MCF 10A (cell line): ENCODE measurements around the gene MCIDAS. TPM values are rescaled to one million over a fixed set of nuclear protein-coding genes. Genes with fewer than 3 reads are reported as not detected.

Experiments used
- BruUV-seq: library from RNA; stranded (reverse); fragments of 400-500 nt; replicated peaks from 2 replicates; lab custom pipeline; 2021; lab: Mats Ljungman, UMichigan
- CTCF ChIA-PET: fragments of 300-600 bp; sonication (Branson Sonifier 250); formaldehyde crosslinking; extraction: SDS; loops from one replicate; lab custom pipeline; 2021; ENCODE audit warnings: antibody characterized with exemption, inconsistent platforms; lab: Yijun Ruan, JAX
- POLR2A ChIA-PET: fragments of 300-600, 350-650 bp; sonication (Branson Sonifier 250); formaldehyde crosslinking; extraction: SDS; loops from one replicate; lab custom pipeline; 2020; ENCODE audit warnings: antibody characterized with exemption, inconsistent platforms; lab: Yijun Ruan, JAX
- DNase-seq: peaks from one replicate; pipeline ENCODE4 v3.0.0-alpha.2; 2018; ENCODE audit not compliant: unreplicated experiment
- H3K27ac Mint-ChIP-seq: one replicate; pipeline ENCODE4 v1.8.0; 2022; ENCODE audit warnings: mild to moderate bottlenecking, low read depth, mixed read lengths; ENCODE audit not compliant: unreplicated experiment
- H3K27me3 Mint-ChIP-seq: one replicate; pipeline ENCODE4 v1.8.0; 2022; ENCODE audit warnings: mixed read lengths; ENCODE audit not compliant: insufficient read depth, unreplicated experiment
- H3K36me3 Mint-ChIP-seq: one replicate; pipeline ENCODE4 v1.8.0; 2022; ENCODE audit warnings: mild to moderate bottlenecking, moderate library complexity, mixed read lengths; ENCODE audit not compliant: insufficient read depth, unreplicated experiment
- H3K4me1 Mint-ChIP-seq: one replicate; pipeline ENCODE4 v1.8.0; 2022; ENCODE audit warnings: mixed read lengths; ENCODE audit not compliant: insufficient read depth, unreplicated experiment
- H3K4me3 Mint-ChIP-seq: one replicate; pipeline ENCODE4 v1.8.0; 2022; ENCODE audit warnings: mild to moderate bottlenecking, moderate library complexity, mixed read lengths; ENCODE audit not compliant: unreplicated experiment
- H3K9me3 Mint-ChIP-seq: one replicate; pipeline ENCODE4 v1.8.0; 2022; ENCODE audit warnings: mixed read lengths; ENCODE audit not compliant: unreplicated experiment
- CTCF ChIP-seq: fragments of 200-600 bp; IDR thresholded peaks from one replicate; pipeline ENCODE4 v1.8.0; 2022; ENCODE audit warnings: antibody characterized with exemption, mild to moderate bottlenecking; ENCODE audit not compliant: unreplicated experiment
- intact Hi-C: fragments of 100-400 bp; cut with micrococcal nuclease; formaldehyde crosslinking; loops from 2 replicates; pipeline ENCODE4 v1.14.1; 2022
- total RNA-seq: library from RNA; stranded (reverse); gene quantifications from 2 replicates; pipeline ENCODE4 v1.2.3, GENCODE V29; 2022

MCIDAS gene
- total RNA-seq, 1 experiment from 2014 or later = 1.8 TPM

- Mint-ChIP-seq H3K4me1 (no peaks in the 10 kb centered on the region), H3K27ac (no peak overlapping the region), H3K4me3 (no peak overlapping the region), H3K9me3 (no peaks in the 10 kb centered on the region), H3K36me3 (peaks cover 40% of the 10 kb centered on the region), H3K27me3 (no peaks in the 10 kb centered on the region)
- ChIA-PET CTCF (no interaction called here), POLR2A (interaction anchor here (0.7 kb wide), 1 partner anchor 15 kb away, joined by 3 read pairs; no protein-coding TSS in a partner anchor)
- no TSS peak for BruUV-seq
- TF ChIP-seq CTCF = no peak
- DNase-seq = no peak
- intact Hi-C loops = no loop called here
Observed at GRCh38 chr5:55254802-55255201, 27.7 kb upstream of the MCIDAS start.

GRCh38 chr5:55250064-55250463 lies 22.9 kb upstream of the MCIDAS start:
- no peaks in the 10 kb centered on the region for H3K27me3 Mint-ChIP-seq
- TF ChIP-seq CTCF = no peak
- H3K27ac Mint-ChIP-seq = no peak overlapping the region
- no peaks in the 10 kb centered on the region for H3K4me1 Mint-ChIP-seq
- H3K9me3 Mint-ChIP-seq = peaks cover 12% of the 10 kb centered on the region
- intact Hi-C loops = no loop called here
- ChIA-PET CTCF (no interaction called here), POLR2A (interaction anchor here (0.6 kb wide), 1 partner anchor 467 kb away, joined by 3 read pairs; no protein-coding TSS in a partner anchor)
- DNase-seq = no peak
- peaks cover 2% of the 10 kb centered on the region for H3K36me3 Mint-ChIP-seq
- no peak overlapping the region for H3K4me3 Mint-ChIP-seq
- BruUV-seq = no TSS peak

GRCh38 chr5:55241746-55242145 lies 14.6 kb upstream of the MCIDAS start:
- H3K27ac Mint-ChIP-seq = no peak overlapping the region
- CTCF ChIA-PET = interaction anchor here (1.3 to 1.9 kb wide), 2 partner anchors 10 to 15 kb away, joined by 3 to 4 read pairs; no protein-coding TSS in a partner anchor
- intact Hi-C loops = no loop called here
- H3K27me3 Mint-ChIP-seq = no peaks in the 10 kb centered on the region
- no peaks in the 10 kb centered on the region for H3K36me3 Mint-ChIP-seq
- no peak for DNase-seq
- BruUV-seq = no TSS peak
- no peaks in the 10 kb centered on the region for H3K9me3 Mint-ChIP-seq
- no peaks in the 10 kb centered on the region for H3K4me1 Mint-ChIP-seq
- no peak overlapping the region for H3K4me3 Mint-ChIP-seq
- POLR2A ChIA-PET = interaction anchor here (1.0 to 1.1 kb wide), 2 partner anchors 10 kb away, joined by 3 read pairs; no protein-coding TSS in a partner anchor
- TF ChIP-seq CTCF = no peak

- no peak for TF ChIP-seq CTCF
- no TSS peak for BruUV-seq
- Mint-ChIP-seq H3K4me3 (no peak overlapping the region), H3K36me3 (no peaks in the 10 kb centered on the region), H3K4me1 (no peaks in the 10 kb centered on the region), H3K9me3 (no peaks in the 10 kb centered on the region), H3K27me3 (no peaks in the 10 kb centered on the region), H3K27ac (no peak overlapping the region)
- intact Hi-C loops = no loop called here
- DNase-seq = no peak
- CTCF ChIA-PET = no interaction called here
- POLR2A ChIA-PET = interaction anchor here (5.5 kb wide), 1 partner anchor 59 kb away, joined by 40 read pairs; no protein-coding TSS in a partner anchor
Observed at GRCh38 chr5:55236800-55237199, 9.7 kb upstream of the MCIDAS start.
